Stimulated activated CD8-positive, alpha-beta memory T cell treated with anti-CD3 and anti-CD28 coated beads, Interleukin-2, amount 100 ng/mL, for 1 hour (primary cell): ENCODE data around the gene PROCA1.
"Not testable (repeated sequence)": the region's sequence is repeated elsewhere in the genome, so short reads cannot be mapped to it uniquely, and the experiment has no call there.

Experiments
- DNase-seq, 2 donors: peaks; one replicate each; pipeline ENCODE4 v3.0.0-alpha.2; 2020; ENCODE audit warnings: low read depth in 2 of 2

The PROCA1 gene

GRCh38 chr17:28725660-28726225, 14.1 kb upstream of the PROCA1 start:
- DNase-seq, result no peak

DNA sequence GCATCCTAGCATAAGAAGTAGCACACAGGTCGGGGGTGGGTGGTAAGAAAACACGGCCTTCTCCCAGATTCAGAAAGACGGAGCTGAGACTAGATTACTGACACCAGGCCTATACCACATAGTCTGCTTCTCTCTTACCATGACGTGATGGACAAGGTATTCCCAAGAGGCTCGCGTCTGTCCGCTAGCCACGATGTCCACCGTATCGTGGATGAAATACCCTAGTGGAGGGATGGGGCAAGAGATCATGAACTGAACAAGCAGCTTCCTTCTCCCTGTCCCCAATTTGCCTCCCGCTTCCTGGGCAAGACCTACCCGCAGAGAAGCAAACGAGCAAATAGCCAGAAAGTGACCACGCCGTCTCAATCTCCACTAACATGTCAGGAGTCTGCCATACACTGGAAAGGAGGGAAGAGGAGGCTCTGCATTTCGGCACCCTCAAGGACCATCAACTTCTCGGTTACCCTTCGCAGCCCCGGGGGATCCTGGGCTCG, 13.5 kb upstream of the PROCA1 start:
- no peak for DNase-seq

- DNase-seq, result no peak
Observed at GRCh38 chr17:28724500-28725165, 12.9 kb upstream of the PROCA1 start.

- DNase-seq, result not testable (repeated sequence)
Observed at GRCh38 chr17:28723836-28724499, 12.3 kb upstream of the PROCA1 start.

DNA sequence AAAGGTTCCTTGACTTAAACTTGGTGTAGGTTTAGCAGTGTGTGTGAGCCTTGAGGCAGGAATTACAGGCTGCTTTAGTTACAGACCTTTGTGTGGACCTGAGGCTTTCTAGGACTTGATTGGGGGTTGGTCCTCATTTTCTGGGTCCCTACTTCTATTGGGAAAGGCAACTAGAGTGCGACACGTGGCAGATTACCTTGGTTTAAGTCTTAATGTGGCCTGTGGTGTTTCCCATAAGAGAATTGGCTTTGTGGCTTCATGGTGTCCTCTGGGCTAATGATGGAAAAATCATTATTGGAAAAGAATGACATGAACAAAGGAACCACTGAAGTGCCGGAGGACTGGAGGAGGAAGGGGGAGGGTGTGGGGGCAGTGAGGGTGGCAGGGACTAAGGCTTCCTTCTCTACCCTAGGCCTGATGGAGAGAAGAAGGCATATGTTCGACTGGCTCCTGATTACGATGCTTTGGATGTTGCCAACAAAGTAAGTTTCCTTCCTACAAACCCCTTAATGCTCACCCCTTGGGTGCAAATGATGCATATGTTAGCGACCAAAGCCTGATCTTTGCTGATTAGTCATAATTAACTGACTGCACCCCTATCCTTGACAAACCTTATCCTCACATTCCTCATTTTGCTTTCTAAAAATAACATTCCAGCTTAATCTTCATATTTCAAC, 11.6 kb upstream of the PROCA1 start:
- no peak for DNase-seq

GRCh38 chr17:28722417-28723158, 10.9 kb upstream of the PROCA1 start:
- no peak for DNase-seq

GRCh38 chr17:28720997-28721329, 9.3 kb upstream of the PROCA1 start:
- not testable (repeated sequence) for DNase-seq

DNA sequence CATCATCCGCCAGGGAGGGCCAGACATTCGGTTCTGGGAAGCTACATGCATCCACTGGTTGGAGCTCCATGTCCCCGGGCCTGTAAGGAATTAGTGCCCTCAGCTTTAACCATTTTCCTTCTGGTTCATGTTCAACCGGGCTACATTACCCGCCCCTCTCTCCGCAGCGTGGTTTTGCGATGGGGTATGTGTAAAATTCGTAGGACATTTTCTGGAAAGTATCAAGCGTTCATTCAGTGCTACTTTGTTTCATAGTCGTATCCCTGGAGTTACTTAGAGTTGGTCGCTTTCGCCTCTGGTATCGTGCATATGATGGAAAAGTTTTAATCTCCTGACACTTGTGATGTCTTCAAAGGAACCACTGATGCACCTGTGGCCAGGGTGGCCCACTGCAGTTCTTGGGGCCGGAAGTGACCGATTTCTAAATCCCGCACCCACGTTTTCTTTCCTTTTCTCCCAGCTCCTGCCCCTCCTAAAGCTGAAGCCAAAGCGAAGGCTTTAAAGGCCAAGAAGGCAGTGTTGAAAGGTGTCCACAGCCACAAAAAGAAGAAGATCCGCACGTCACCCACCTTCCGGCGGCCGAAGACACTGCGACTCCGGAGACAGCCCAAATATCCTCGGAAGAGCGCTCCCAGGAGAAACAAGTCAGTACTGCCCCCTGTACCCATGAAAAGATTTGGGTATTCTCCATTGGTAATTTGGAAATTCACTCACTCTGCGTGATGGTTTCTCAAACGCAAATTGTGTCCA, 8.7 kb upstream of the PROCA1 start:
- no peak for DNase-seq

- no peak for DNase-seq
Observed at GRCh38 chr17:28719021-28719433, 7.3 kb upstream of the PROCA1 start.

DNA sequence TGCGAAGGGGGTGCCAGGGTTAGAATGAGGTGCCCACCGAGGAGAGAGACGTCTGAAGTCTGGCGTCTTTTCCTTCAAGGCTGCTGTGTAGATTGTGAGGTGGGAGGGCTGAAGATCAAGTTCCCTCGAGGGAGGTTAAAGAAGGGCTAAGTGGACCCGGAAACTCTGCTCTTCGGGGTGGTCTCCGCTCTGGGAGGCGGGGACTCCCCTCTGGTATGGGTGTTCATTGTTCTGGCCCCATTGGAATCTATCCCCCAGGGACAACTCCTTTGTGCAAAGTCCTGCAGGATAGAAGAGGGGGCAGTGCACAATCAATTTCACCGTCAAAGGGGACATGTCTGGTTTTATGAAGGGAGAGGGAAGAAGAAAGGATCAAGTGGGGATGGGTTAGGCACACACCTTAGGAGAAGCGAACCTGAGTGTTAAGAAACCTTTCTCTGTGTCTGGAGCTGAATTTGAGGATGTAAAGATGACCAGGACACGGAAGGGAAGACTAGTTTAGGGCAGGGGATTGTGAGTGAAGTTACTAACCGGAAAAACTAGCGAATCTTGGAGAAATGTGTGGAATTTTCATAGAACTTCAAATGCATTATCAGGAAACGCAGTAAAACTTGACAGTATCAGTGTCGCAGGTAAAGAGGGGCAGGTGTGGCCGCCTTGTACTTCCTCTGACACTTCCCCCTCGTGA, 6.8 kb upstream of the PROCA1 start:
- DNase-seq, result no peak

- no peak for DNase-seq
Observed at GRCh38 chr17:28717578-28718332, 6.1 kb upstream of the PROCA1 start, which contains the start of gene RAB34. TSS of gene RAB34 (minus strand) at chr17:28717868. CDS start at chr17:28717266, 602 bp downstream.

GRCh38 chr17:28716740-28717577, 5.3 kb upstream of the PROCA1 start:
- DNase-seq, result no peak

GRCh38 chr17:28715217-28715616, 3.5 kb upstream of the PROCA1 start:
- DNase-seq, result no peak

GRCh38 chr17:28714281-28714680, 2.6 kb upstream of the PROCA1 start:
- DNase-seq, result no peak

- no peak for DNase-seq
Observed at GRCh38 chr17:28712705-28713415, 1.2 kb upstream of the PROCA1 start.

DNA sequence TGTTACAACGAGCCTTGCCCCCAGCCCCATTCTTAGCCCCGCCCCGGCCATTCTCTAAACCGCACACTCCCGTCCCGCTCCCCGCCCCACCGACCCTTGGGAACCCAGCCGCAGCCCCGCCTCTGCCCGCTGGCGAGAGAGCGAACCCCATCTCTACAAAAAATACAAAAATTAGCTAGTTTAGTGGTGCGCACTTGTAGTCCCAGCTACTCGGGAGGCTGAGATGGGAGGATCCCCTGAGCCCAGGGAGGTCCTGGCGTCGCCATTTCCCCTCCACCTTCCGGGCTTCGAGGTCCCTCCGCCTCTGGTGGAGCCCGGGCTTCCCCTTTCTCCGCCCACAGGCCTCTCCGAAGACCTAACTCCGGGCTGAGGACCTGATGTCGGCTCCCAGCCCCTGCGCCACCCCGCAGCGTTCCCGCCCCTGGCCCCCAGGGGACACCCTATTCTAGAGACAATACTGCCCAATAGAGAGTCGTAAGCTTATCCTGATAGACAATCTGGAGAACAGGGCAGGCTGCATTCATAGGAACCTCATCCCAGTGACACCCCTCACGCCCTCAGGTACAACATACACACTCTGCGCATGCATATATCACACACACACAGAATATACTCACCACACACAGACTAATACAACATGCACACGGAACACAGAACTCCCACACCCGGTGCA, 480 bp upstream of the PROCA1 start:
- peak in 1 of 2 donors; percentile 35 for DNase-seq
